ENCODE results near the gene TMEM132D.

GRCh38 chr12:129696926-129697325 is 206.9 kb downstream of the TMEM132D start:
- TF ChIP-seq, protein P1, sequence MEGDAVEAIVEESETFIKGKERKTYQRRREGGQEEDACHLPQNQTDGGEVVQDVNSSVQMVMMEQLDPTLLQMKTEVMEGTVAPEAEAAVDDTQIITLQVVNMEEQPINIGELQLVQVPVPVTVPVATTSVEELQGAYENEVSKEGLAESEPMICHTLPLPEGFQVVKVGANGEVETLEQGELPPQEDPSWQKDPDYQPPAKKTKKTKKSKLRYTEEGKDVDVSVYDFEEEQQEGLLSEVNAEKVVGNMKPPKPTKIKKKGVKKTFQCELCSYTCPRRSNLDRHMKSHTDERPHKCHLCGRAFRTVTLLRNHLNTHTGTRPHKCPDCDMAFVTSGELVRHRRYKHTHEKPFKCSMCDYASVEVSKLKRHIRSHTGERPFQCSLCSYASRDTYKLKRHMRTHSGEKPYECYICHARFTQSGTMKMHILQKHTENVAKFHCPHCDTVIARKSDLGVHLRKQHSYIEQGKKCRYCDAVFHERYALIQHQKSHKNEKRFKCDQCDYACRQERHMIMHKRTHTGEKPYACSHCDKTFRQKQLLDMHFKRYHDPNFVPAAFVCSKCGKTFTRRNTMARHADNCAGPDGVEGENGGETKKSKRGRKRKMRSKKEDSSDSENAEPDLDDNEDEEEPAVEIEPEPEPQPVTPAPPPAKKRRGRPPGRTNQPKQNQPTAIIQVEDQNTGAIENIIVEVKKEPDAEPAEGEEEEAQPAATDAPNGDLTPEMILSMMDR (IDR thresholded peaks at IDR 0.05), result no peak
- TF ChIP-seq POLR2A (IDR thresholded peaks at IDR 0.05), result no peak
- TF ChIP-seq POLR2AphosphoS5 (IDR thresholded peaks at IDR 0.05; ENCODE audit: insufficient read depth in 1 of 2, low read depth in 1 of 2), result no peak

Measured in vagina (tissue), 2 donors.